ENCODE results near the gene SGK1.

Gene SGK1

GRCh38 chr6:134317471-134318131, at the start of gene SGK1:
Gene SGK1, minus strand, starts transcription at chr6:134318112. Its CDS starts 652 bp downstream, at chr6:134317460.
- peak; percentile 78 for DNase-seq

GRCh38 chr6:134363323-134364039, 45.6 kb upstream of the SGK1 start:
- no peak for DNase-seq

DNA sequence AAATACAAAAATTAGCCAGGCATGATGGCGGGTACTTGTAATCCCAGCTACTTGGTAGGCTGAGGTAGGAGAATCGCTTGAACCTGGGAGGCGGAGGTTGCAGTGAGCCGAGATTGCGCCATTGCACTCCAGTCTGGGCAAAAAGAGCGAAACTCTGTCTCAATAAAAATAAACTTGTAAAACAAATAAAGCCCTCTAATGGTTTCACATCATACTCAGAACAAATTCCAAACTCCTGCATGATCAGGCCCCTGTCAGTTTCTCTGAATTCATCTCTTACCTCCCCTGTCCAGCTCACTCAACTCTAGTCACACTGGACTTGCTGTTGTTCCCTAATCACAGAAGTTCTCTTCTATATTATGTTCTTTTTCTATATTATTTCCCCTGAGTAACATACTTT, 43.1 kb upstream of the SGK1 start:
- DNase-seq: no peak

GRCh38 chr6:134359302-134359701, 41.4 kb upstream of the SGK1 start:
- no peak for DNase-seq

DNA sequence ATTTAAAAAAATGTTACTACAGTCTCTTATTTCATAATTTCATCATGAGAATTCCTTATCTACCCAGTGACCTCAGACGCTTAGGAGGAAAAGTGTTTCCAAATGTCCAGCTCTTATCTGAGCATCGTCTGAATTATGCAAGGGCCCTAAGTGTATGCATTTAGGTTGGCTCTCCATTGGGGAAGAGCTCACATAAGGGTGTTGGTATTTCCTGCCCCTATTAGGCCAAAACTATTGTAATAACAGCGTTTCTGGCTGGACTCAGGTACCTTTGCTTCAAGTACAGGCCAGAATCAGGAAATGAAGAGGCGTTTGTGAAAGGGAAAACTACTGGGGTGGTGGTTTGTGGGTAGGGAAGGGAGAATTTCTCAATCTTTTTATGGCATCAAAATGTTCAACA, 40.4 kb upstream of the SGK1 start:
- DNase-seq: no peak

GRCh38 chr6:134357022-134357487, 39.1 kb upstream of the SGK1 start:
- DNase-seq: no peak

DNA sequence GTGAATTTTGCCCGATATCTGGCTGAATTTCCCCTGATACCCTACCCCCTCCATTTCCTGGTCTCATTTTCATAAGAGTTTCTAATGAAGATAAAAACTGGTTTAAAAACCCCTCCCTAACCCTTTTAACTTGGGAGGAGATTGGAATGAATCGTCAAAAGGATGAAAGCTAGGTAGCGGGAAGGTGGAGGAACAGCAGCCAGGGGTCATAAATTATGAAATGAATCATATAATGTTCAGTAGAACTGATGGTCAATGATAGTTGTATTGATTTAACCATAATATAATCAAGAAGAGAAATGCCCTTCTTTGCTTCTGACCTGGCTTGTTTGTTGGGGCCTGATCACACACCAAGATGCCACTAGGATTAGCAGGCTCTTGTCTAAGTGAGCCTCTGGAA, 38.5 kb upstream of the SGK1 start:
- no peak for DNase-seq

DNA sequence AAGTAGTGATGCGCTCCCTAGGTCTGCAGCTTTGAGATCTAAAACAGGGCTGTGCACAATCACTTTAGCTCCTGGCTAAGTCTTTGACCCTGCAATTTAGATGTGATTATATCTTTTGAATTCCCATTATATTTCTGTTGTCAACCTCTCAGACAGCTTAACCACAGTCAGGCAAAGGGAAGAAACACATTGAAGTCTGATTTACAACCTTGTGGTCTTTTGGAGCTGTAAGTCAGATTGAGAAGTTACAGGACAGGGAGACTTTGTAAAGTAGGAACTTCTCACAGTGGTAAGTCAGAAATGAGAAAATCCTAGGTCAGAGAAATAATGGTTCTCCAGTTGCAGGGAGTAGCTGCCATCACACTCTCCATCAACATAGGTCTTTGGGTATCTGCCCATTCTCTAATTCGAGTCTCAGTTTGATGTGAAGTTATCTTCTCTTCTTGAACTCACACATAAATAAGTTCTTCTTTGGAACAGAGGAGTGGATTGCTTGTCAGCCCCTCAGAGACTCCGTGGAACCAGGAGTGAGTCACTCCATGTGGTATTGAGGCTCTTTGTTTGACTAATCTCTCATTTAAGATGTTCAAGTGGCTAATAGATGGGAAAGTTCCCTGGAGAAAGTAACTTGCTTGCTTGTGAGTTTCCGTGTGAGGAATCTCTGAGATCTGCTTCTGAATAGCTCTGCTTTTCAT, 35.0 kb upstream of the SGK1 start:
- DNase-seq: no peak

DNA sequence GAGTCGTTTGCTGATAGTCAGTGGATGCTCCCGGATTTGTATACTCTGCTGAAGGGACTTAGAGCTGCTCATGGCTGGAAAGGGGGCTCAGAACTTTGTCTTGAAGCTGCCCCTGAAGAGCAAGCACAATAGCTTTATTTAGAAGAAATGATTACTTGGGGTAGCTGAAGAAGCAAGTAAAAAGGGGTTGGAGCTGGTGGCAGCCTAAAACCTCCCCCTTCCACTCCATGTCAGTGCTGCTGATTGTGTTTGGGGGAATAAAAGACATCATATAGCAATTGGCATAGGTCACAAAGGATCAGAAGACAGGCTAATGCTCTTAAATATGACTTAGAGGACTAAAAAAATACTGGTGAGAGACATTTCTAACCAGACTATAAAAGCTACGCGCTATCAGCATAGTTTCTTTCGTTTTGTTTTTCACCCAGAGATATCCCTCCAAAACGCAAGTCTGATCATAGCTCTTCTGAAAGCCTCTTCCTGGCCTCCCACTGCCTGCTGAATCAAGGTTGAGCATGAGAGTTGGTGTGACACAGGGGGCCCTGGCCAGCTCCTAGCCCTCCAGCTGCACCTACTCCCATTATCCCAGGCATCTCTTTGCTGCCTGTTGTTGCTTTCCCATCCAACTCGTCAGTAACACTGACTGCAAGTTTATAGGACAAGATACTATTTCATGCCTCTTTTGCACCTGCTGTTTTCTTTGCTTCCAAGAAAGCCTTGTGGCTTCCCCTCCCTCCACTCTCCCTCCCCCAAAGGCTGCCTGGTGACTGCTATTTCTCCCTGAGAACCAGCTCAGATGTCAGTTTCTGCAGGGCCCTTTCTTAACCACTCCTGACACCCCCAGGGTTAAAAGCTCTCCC, 33.9 kb upstream of the SGK1 start:
- peak; percentile 20 for DNase-seq

- peak; percentile 20 for DNase-seq
Measured at GRCh38 chr6:134347885-134348805, 30.2 kb upstream of the SGK1 start.

GRCh38 chr6:134346932-134347545, 29.1 kb upstream of the SGK1 start:
- peak; percentile 53 for DNase-seq

GRCh38 chr6:134345789-134346188, 27.9 kb upstream of the SGK1 start:
- DNase-seq: no peak

DNA sequence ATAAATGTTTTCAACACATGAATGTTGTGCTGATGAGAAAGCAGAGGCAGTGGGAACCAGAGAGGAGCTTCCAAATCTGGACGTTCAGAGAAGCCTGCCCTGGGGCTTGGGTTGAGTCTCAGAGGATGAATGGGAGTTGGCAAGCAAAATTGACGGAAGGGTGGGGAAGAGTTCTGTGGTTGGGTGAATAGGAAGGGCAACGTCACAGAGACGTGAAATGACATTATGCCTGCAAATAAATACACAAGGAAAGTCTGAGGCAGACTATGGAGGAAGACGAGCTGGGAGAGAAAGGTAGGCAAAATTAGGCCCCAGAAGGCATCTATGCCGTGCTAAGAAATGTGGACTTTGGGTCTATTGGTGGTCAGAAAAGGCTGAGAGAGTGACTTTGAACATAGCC, 25.2 kb upstream of the SGK1 start:
- no peak for DNase-seq

DNA sequence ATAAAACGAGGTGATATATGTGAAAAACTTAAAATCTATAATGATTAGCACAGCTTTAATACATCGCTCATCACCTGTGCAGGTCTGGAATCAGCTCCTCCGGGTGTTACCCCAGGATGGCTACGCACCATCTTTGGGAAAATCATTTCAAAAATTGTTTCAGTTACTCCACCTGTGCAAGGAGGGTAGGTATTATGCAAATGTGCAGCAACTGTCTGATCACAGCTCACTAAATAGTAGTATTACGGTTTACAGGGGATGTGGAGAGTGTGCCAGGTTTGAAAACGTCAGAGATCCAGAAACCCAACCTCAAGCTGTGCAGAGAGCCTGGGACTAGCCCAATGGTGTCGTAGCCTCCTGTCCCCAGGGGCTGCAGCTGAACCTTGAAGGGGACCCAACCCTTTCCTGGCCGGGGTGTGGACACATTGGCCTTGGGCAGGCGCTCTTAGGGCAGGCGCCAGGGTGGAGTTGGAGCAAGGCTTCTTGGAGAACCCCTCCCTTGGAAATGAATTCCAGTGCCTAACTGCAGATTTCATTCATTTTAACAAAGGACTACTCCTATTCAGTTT, 24.2 kb upstream of the SGK1 start:
- DNase-seq: no peak

- DNase-seq: peak; percentile 55
Measured at GRCh38 chr6:134340179-134340975, 22.5 kb upstream of the SGK1 start.

DNA sequence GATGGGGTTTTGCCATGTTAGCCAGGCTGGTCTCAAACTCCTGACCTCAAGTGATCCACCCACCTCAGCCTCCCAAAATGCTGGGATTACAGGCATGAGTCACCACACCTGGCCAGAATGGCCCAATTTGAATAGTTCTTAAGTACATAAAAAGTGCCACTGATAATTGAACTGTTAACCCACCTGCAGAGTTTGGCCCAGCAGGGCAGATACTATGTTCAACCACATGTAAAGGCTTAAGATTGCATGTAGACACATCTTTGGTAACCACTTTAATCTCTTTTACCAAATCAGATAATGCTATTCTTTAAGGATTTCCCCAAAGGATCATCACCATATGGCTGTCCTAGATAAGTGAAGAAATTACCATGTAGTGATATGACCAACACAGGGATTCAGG, 21.3 kb upstream of the SGK1 start:
- DNase-seq: no peak

DNA sequence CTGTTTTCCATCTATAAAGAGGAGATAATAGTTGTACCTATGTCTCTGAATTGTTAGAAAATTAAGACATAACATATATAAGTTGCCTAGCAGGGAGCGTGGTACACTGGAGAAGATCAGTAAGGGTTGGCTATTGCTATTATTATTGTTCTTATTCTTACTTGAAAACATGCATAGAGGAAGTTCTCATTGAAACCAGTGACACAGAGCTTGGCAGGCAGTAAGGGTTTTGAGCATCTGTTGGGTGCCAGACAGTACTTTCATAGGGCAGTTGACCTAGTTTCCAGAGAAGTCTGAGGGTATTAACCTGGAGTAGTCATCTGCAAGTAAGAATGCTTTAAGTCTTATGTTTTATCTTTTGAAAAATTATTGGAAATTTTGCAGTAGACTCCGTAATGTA, 13.3 kb upstream of the SGK1 start:
- no peak for DNase-seq

DNA sequence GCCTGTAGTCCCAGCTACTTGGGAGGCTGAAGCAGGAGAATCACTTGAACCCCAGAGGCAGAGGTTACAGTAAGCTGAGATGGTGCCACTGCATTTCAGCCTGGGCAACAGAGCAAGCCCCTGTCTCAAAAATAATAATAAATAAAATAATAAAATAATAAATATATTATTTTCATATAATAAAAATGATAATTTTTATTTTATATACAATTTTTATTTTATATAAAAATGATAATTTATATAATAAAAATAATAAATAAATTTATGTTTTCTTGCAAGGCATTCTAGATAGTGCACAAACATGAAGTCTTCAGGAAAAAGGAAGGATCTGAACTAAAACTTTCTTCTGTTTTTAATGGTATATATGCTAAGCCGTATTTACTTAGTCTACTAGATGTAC, 12.6 kb upstream of the SGK1 start:
- no peak for DNase-seq

- no peak for DNase-seq
Measured at GRCh38 chr6:134328792-134329191, 10.9 kb upstream of the SGK1 start.

- DNase-seq: no peak
Measured at GRCh38 chr6:134328138-134328537, 10.2 kb upstream of the SGK1 start.

Measured in eye (tissue), 1 donor.